HCT116 (cell line): ENCODE results near the gene RAVER1. TPM values are rescaled to one million over a fixed set of nuclear protein-coding genes. Genes with fewer than 3 reads are reported as not detected.

Experiments
- ATAC-seq: fragments of 200-7000 bp; cut with Tn5 transposase; 2 replicates; pipeline ENCODE4 v1.9.1; 2020; ENCODE audit warnings: mild to moderate bottlenecking, moderate library complexity
- BruUV-seq: library from RNA; stranded (reverse); fragments of 400-500 nt; replicated peaks from 2 replicates; lab custom pipeline; 2021; lab: Mats Ljungman, UMichigan
- CTCF ChIA-PET: fragments of 300-600 bp; sonication (Branson Sonifier 250); formaldehyde crosslinking; loops from one replicate; lab custom pipeline; 2021; ENCODE audit warnings: antibody characterized with exemption; lab: Charles Lee
- POLR2A ChIA-PET: fragments of 300-600, 350-600 bp; sonication (Branson Sonifier 250); formaldehyde crosslinking; loops from one replicate; lab custom pipeline; 2021; ENCODE audit warnings: antibody characterized with exemption; lab: Charles Lee
- RAD21 ChIA-PET, 2 experiments: fragments of 300-600 bp; sonication (Branson Sonifier 250); formaldehyde crosslinking; loops; one replicate each; lab custom pipeline; 2023; ENCODE audit warnings: low total read pairs in 2 of 2; ENCODE audit not compliant: uncharacterized antibody in 2 of 2, unreplicated experiment in 2 of 2, low non-redundant PET in 1 of 2; lab: Charles Lee
- DNase-seq: peaks from one replicate; pipeline ENCODE4 v3.0.0-alpha.2; 2010; ENCODE audit warnings: low read depth, low spot score
- H2AFZ ChIP-seq: fragments of 200-600 bp; shearing (Covaris generic), sonication (generic); 2 replicates; pipeline ENCODE4 v1.6.1; 2017; ENCODE audit warnings: low read depth, mixed run types, mixed read lengths, antibody characterized with exemption, low read length; ENCODE audit not compliant: poor library complexity, severe bottlenecking
- H3K27ac ChIP-seq: 2 replicates; pipeline ENCODE4 v1.5.1; 2012; ENCODE audit warnings: low read depth, low read length
- H3K27me3 ChIP-seq: fragments of 200-600 bp; sonication (generic); 2 replicates; pipeline ENCODE4 v1.6.1; 2016; ENCODE audit warnings: mixed run types, low read length, mixed read lengths; ENCODE audit not compliant: insufficient read depth
- H3K36me3 ChIP-seq, 2 experiments: fragments of 200-500 bp in 1 of 2; fragments of 200-600 bp in 1 of 2; sonication (Bioruptor generic) in 1 of 2; sonication (generic) in 1 of 2; 2 replicates each; pipeline versions ENCODE4 v1.5.1 to v1.6.1; 2014 to 2016; ENCODE audit warnings: low read length in 2 of 2, inconsistent platforms in 1 of 2, mixed read lengths in 1 of 2, mixed run types in 1 of 2; ENCODE audit not compliant: insufficient read depth in 2 of 2, control insufficient read depth in 1 of 2
- H3K4me1 ChIP-seq, 2 experiments: fragments of 200-600 bp in 1 of 2; sonication (generic) in 1 of 2; 2 replicates each; pipeline versions ENCODE4 v1.5.1 to v1.6.1; 2012 to 2017; ENCODE audit warnings: low read length in 2 of 2, inconsistent platforms in 1 of 2, mild to moderate bottlenecking in 1 of 2, mixed read lengths in 1 of 2, mixed run types in 1 of 2, moderate library complexity in 1 of 2; ENCODE audit not compliant: insufficient read depth in 2 of 2, control insufficient read depth in 1 of 2
- H3K4me2 ChIP-seq: fragments of 200-600 bp; sonication (generic); 2 replicates; pipeline ENCODE4 v1.6.1; 2017; ENCODE audit warnings: mixed run types, low read length, mixed read lengths
- H3K4me3 ChIP-seq, 2 experiments: fragments of 200-600 bp in 1 of 2; sonication (generic) in 1 of 2; replicated peaks in 1 of 2; 2 replicates each; pipeline ENCODE4 v1.5.1; 2011 to 2016; ENCODE audit warnings: low read length in 2 of 2, control low read depth in 1 of 2, low read depth in 1 of 2, mild to moderate bottlenecking in 1 of 2, mixed read lengths in 1 of 2, mixed run types in 1 of 2
- H3K79me2 ChIP-seq: fragments of 200-600 bp; sonication (generic); 2 replicates; pipeline ENCODE4 v1.6.1; 2017; ENCODE audit warnings: mild to moderate bottlenecking, mixed run types, low read length, moderate library complexity, mixed read lengths; ENCODE audit not compliant: insufficient read depth
- H3K9ac ChIP-seq: fragments of 200-600 bp; sonication (generic); 2 replicates; pipeline ENCODE4 v1.6.1; 2016; ENCODE audit warnings: low read length, mixed read lengths
- H3K9me2 ChIP-seq: fragments of 200-600 bp; sonication (generic), shearing (Covaris generic); 2 replicates; pipeline ENCODE4 v1.6.1; 2017; ENCODE audit warnings: mixed run types, mild to moderate bottlenecking, moderate library complexity; ENCODE audit not compliant: insufficient read depth
- H3K9me3 ChIP-seq, 2 experiments: fragments of 200-500 bp in 1 of 2; fragments of 200-600 bp in 1 of 2; sonication (Bioruptor generic) in 1 of 2; sonication (generic) in 1 of 2; 2 replicates each; pipeline ENCODE4 v1.6.1; 2014 to 2017; ENCODE audit warnings: low read length in 2 of 2, mixed read lengths in 2 of 2, inconsistent platforms in 1 of 2, low read depth in 1 of 2, mild to moderate bottlenecking in 1 of 2, mixed run types in 1 of 2, moderate library complexity in 1 of 2; ENCODE audit not compliant: control insufficient read depth in 1 of 2, insufficient read depth in 1 of 2
- H4K20me1 ChIP-seq: fragments of 200-600 bp; sonication (generic), shearing (Covaris generic); 2 replicates; pipeline ENCODE4 v1.6.1; 2017; ENCODE audit warnings: mixed run types, mild to moderate bottlenecking, moderate library complexity; ENCODE audit not compliant: insufficient read depth
- ATF3 ChIP-seq: IDR thresholded peaks from 2 replicates; pipeline ENCODE4 v1.6.1; 2012
- CBX3 ChIP-seq: IDR thresholded peaks from 2 replicates; pipeline ENCODE4 v1.6.1; 2012; ENCODE audit warnings: low read depth
- CEBPB ChIP-seq: IDR thresholded peaks from 2 replicates; pipeline ENCODE4 v1.6.1; 2012; ENCODE audit warnings: low read depth
- CTCF ChIP-seq, 3 experiments: fragments of 200-600 bp in 1 of 3; sonication (generic) in 1 of 3; IDR thresholded peaks in 2 of 3; conservative IDR thresholded peaks in 1 of 3; 2 replicates each; pipeline ENCODE4 v1.5.1; 2012 to 2017; ENCODE audit warnings: low read depth in 2 of 3, low read length in 2 of 3, antibody characterized with exemption in 1 of 3, borderline replicate concordance in 1 of 3, control low read depth in 1 of 3, mild to moderate bottlenecking in 1 of 3, mixed read lengths in 1 of 3, mixed run types in 1 of 3, moderate library complexity in 1 of 3; ENCODE audit not compliant: insufficient read depth in 1 of 3
- EGR1 ChIP-seq: IDR thresholded peaks from 2 replicates; pipeline ENCODE4 v1.6.1; 2012; ENCODE audit warnings: low read depth
- ELF1 ChIP-seq: IDR thresholded peaks from 2 replicates; pipeline ENCODE4 v1.6.1; 2012; ENCODE audit warnings: low read depth, borderline replicate concordance
- EZH2 ChIP-seq: fragments of 200-600 bp; sonication (generic); IDR thresholded peaks from 2 replicates; pipeline ENCODE4 v1.6.1; 2017; ENCODE audit warnings: antibody characterized with exemption, mixed run types
- MAX ChIP-seq: IDR thresholded peaks from 2 replicates; pipeline ENCODE4 v1.6.1; 2012
- POLR2A ChIP-seq: IDR thresholded peaks from 2 replicates; pipeline ENCODE4 v1.7.0; 2011; ENCODE audit warnings: borderline replicate concordance; ENCODE audit not compliant: insufficient read depth, insufficient read length; ENCODE audit errors: extremely low read depth
- POLR2AphosphoS5 ChIP-seq: IDR thresholded peaks from 2 replicates; pipeline ENCODE4 v1.6.1; 2011; ENCODE audit warnings: mild to moderate bottlenecking, low read depth, low read length, moderate library complexity
- SIN3A ChIP-seq: IDR thresholded peaks from 2 replicates; pipeline ENCODE4 v1.6.1; 2012; ENCODE audit warnings: low read depth
- SP1 ChIP-seq: IDR thresholded peaks from 2 replicates; pipeline ENCODE4 v1.6.1; 2012; ENCODE audit warnings: low read depth
- SRF ChIP-seq: IDR thresholded peaks from 2 replicates; pipeline ENCODE4 v1.6.1; 2012; ENCODE audit warnings: low read depth
- YY1 ChIP-seq: IDR thresholded peaks from 2 replicates; pipeline ENCODE4 v1.6.1; 2011; ENCODE audit warnings: low read length, low read depth, moderate library complexity, mild to moderate bottlenecking; ENCODE audit not compliant: insufficient replicate concordance; ENCODE audit errors: extremely low read depth
- ZNF274 ChIP-seq: fragments of 200-500 bp; sonication (Bioruptor generic); IDR thresholded peaks from 2 replicates; pipeline ENCODE4 v1.6.1; 2014; ENCODE audit warnings: mild to moderate bottlenecking, low read depth, low read length, inconsistent platforms
- intact Hi-C: fragments of 100-400 bp; cut with micrococcal nuclease; formaldehyde crosslinking; loops from 2 replicates; pipeline ENCODE4 v1.10.0; 2022
- total RNA-seq: library from RNA; stranded (reverse); gene quantifications from one replicate; pipeline ENCODE4 v1.2.1, GENCODE V29; 2021; ENCODE audit not compliant: unreplicated experiment
- TF ChIP-seq, protein P1 (sequence below): IDR thresholded peaks from 2 replicates; pipeline ENCODE4 v1.6.1; 2011; ENCODE audit warnings: mild to moderate bottlenecking, low read length, moderate library complexity; ENCODE audit not compliant: insufficient replicate concordance; ENCODE audit errors: extremely low read depth

The RAVER1 gene
- total RNA-seq, 1 experiment from 2014 or later: 71.0 TPM

GRCh38 chr19:10327793-10328192 lies 5.5 kb downstream of the RAVER1 start:
- ChIA-PET POLR2A (no interaction called here), RAD21 (no interaction called here)
- ATAC-seq: no peak
- Histone ChIP-seq H3K36me3 (peaks cover 32 to 48% of the 10 kb centered on the region in 2 experiments), H3K9me2 (no peaks in the 10 kb centered on the region), H3K4me2 (no peak overlapping the region), H3K4me1 (peaks cover 6 to 11% of the 10 kb centered on the region in 2 experiments; a peak in 3 of 4 replicates), H3K27ac (no peak overlapping the region), H3K79me2 (peaks cover 54% of the 10 kb centered on the region), H3K9ac (no peak overlapping the region)
- TF ChIP-seq CEBPB: no peak
- no peak for TF ChIP-seq ELF1
- TF ChIP-seq, protein P1, sequence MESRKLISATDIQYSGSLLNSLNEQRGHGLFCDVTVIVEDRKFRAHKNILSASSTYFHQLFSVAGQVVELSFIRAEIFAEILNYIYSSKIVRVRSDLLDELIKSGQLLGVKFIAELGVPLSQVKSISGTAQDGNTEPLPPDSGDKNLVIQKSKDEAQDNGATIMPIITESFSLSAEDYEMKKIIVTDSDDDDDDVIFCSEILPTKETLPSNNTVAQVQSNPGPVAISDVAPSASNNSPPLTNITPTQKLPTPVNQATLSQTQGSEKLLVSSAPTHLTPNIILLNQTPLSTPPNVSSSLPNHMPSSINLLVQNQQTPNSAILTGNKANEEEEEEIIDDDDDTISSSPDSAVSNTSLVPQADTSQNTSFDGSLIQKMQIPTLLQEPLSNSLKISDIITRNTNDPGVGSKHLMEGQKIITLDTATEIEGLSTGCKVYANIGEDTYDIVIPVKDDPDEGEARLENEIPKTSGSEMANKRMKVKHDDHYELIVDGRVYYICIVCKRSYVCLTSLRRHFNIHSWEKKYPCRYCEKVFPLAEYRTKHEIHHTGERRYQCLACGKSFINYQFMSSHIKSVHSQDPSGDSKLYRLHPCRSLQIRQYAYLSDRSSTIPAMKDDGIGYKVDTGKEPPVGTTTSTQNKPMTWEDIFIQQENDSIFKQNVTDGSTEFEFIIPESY: no peak
- no peak for TF ChIP-seq MAX
- TF ChIP-seq, all 23 proteins: peak for 0
- CTCF ChIA-PET: no interaction called here
- Histone ChIP-seq H3K4me3 (no peak overlapping the region), H3K9me3 (no peaks in the 10 kb centered on the region), H3K27me3 (no peaks in the 10 kb centered on the region), H2AFZ (no peak overlapping the region), H4K20me1 (no peaks in the 10 kb centered on the region)
- no peak for DNase-seq
- no TSS peak for BruUV-seq
- intact Hi-C loops: no loop called here

DNA sequence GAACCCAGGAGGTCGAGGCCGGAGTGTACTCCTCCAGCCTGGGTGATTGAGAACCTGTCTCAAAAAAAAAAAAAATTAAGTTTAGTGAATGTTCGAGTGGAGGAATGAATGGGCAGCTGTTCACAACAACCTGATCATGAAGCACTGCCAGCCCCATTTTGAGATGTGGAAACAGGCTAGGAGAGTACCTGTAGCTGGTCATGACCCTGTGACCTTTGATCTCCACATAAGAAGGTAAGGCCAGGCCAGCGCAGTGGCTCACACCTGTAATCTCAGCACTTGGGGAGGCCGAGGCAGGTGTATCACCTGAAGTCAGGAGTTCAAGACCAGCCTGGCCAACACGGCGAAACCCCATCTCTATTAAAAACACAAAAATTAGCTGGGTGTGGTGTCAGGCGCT lies 7.6 kb downstream of the RAVER1 start:
- DNase-seq (no peak), ATAC-seq (no peak)
- no peak overlapping the region for H3K27ac ChIP-seq
- H4K20me1 ChIP-seq: no peaks in the 10 kb centered on the region
- ChIA-PET RAD21 (no interaction called here), CTCF (no interaction called here), POLR2A (interaction anchor here (1.3 kb wide), 1 partner anchor 36 kb away, joined by 3 read pairs; the partner anchor contains the start of gene ICAM5)
- H3K79me2 ChIP-seq: peaks cover 35% of the 10 kb centered on the region
- BruUV-seq: no TSS peak
- H3K4me3 ChIP-seq: no peak overlapping the region
- H3K9me3 ChIP-seq: no peaks in the 10 kb centered on the region
- no peak overlapping the region for H2AFZ ChIP-seq
- H3K4me1 ChIP-seq: no peaks in the 10 kb centered on the region
- no peak overlapping the region for H3K4me2 ChIP-seq
- H3K9ac ChIP-seq: no peak overlapping the region
- H3K36me3 ChIP-seq: peaks cover 35 to 55% of the 10 kb centered on the region in 2 experiments
- intact Hi-C loops: no loop called here
- H3K27me3 ChIP-seq: no peaks in the 10 kb centered on the region
- H3K9me2 ChIP-seq: no peaks in the 10 kb centered on the region
- no peak for TF ChIP-seq ZNF274
- no peak for TF ChIP-seq SP1
- TF ChIP-seq CTCF (IDR thresholded peaks at IDR 0.05 in 2 of 3, conservative IDR thresholded peaks at IDR 0.05 in 1 of 3; ENCODE audit: borderline replicate concordance in 1 of 3, insufficient read depth in 1 of 3, low read depth in 2 of 3, low read length in 2 of 3): no peak
- no peak for TF ChIP-seq EZH2
- no peak for TF ChIP-seq ELF1
- TF ChIP-seq ATF3: no peak
- TF ChIP-seq SRF: no peak
- TF ChIP-seq POLR2A: no peak
- no peak for TF ChIP-seq YY1
- no peak for TF ChIP-seq CBX3
- TF ChIP-seq POLR2AphosphoS5: no peak
- no peak for TF ChIP-seq EGR1
- TF ChIP-seq SIN3A: no peak
